Measurements from ENCODE around the gene ELN.
"Not testable (repeated sequence)": the region's sequence is repeated elsewhere in the genome, so short reads cannot be mapped to it uniquely, and the experiment has no call there.

The ELN gene

GRCh38 chr7:74000489-74001149, 27.4 kb upstream of the ELN start:
- no peak for DNase-seq (ENCODE audit: low spot score)

DNA sequence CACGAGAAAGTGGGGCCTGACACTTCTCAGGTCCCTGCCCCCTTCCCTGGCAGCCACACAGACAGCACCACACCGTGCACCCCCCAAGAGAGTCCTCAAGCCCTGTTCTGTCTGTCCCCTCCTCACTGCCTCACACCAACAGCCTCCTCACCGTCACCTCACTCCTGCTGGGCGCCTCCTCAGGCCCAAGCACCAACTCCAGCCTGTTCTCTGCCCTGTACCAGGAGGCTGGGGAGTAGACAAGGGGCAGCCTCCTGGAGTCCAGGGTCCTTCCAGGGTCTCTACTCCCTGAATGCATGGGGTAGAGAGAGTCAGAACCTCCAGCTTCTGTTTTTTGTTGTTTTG, 26.9 kb upstream of the ELN start:
- DNase-seq (ENCODE audit: low spot score) = no peak

- no peak for DNase-seq (ENCODE audit: low spot score)
Measured at GRCh38 chr7:74002474-74003017, 25.4 kb upstream of the ELN start.

GRCh38 chr7:74003621-74004020, 24.4 kb upstream of the ELN start:
- no peak for DNase-seq (ENCODE audit: low spot score)

GRCh38 chr7:74006032-74006431, 21.9 kb upstream of the ELN start:
- DNase-seq (ENCODE audit: low spot score) = no peak

DNA sequence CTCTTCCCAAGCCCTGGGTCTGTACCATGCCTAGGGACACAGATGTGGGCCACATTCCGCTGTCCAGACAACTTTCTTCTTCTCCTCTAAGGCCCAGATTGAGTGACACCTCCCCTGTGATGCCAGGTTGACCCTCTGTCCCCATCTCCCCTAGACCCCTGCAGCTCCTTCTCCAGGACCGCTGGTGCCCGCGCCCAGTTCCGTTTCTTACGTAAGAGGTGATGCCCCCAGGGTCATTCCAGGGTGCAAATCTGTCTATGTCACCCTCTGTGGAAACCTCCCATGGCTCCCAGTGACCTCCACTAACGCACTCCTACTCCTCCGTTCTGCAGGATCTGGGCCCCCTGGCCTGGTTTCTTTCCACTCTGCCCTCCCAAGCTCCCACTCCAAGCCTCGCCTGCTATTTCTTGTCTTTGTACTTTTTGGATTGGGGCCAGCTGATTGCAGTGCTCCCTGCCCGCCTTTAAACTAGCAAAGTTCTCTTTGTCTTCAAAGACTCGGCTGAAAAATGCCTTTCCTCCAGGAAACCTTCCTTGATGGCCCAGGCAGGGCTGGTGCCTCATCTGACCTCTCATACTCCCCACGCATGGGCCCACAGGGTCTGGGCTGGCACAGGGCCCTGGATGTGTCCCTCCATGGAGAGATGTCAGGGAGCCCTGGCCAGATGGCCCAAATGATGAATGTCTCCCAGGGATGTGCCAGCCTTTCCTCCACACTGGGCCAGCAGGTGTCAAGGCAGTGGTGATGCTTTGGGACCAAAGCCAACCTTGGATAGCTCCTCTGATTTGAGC, 21.3 kb upstream of the ELN start:
- no peak for DNase-seq (ENCODE audit: low spot score)

DNA sequence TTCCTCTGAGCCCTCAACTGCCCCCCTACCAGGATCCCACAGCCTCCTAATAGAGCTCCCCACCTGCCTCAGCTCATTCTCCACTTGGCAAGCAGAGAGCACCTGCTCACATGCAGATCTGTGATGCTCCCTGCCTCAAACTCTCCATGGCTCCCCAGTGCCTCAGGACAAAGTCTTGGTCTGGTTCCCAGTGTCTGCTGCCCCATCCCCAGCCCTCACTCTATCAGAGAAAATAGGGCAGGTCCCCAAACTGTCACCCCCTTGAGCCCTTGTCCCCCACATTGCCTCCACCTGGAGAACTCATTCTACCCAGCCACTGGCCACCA, 20.8 kb upstream of the ELN start:
- DNase-seq (ENCODE audit: low spot score) = no peak

GRCh38 chr7:74008687-74009086, 19.3 kb upstream of the ELN start:
- no peak for DNase-seq (ENCODE audit: low spot score)

- no peak for DNase-seq (ENCODE audit: low spot score)
Measured at GRCh38 chr7:74009719-74010118, 18.3 kb upstream of the ELN start.

- DNase-seq (ENCODE audit: low spot score) = no peak
Measured at GRCh38 chr7:74010407-74010806, 17.6 kb upstream of the ELN start.

GRCh38 chr7:74011421-74011820, 16.6 kb upstream of the ELN start:
- not testable (repeated sequence) for DNase-seq (ENCODE audit: low spot score)

GRCh38 chr7:74012842-74013249, 15.1 kb upstream of the ELN start:
- no peak for DNase-seq (ENCODE audit: low spot score)

DNA sequence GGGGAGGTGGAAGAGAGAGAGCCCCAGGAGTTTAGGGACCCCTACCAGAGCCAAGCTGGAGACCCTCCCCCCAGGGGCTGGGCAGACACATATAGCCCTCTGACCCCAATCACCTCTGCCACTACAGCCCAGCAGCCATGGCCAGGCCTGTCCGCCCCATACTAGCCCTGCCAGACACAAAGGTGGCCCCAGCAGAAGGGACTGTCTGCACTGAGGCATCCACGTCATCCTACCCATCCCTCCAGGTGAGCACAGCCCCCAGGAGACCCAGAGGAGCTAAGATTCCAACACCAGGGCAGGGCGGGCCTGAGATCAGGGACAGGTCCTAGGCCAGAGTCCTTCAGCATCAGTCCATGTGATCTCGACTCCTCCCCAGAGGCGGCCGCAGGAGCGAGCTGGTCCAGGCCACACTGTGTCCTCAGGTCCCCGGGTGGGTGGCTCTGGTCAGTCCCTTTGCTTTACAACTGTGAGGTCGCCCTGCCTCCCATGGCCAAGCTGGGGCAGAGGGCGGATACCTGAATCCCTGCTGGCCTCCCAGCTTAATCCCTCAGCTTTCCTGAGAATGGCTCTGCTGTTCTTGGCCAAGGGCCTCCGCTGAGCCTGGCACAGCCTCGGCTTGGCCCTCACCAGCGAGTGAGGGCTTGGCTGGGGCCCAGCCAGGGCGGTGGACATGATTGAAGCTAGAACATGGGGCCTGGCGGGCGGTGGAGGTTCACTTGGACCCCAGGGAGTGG, 14.3 kb upstream of the ELN start:
- DNase-seq (ENCODE audit: low spot score) = peak; percentile 85

GRCh38 chr7:74014931-74015330, 13.0 kb upstream of the ELN start:
- no peak for DNase-seq (ENCODE audit: low spot score)

- no peak for DNase-seq (ENCODE audit: low spot score)
Measured at GRCh38 chr7:74015670-74016069, 12.3 kb upstream of the ELN start.

GRCh38 chr7:74017125-74017524, 10.8 kb upstream of the ELN start:
- DNase-seq (ENCODE audit: low spot score) = no peak

GRCh38 chr7:74018246-74018895, 9.6 kb upstream of the ELN start:
- no peak for DNase-seq (ENCODE audit: low spot score)

GRCh38 chr7:74019149-74019548, 8.8 kb upstream of the ELN start:
- DNase-seq (ENCODE audit: low spot score) = no peak

- DNase-seq (ENCODE audit: low spot score) = no peak
Measured at GRCh38 chr7:74020390-74020789, 7.6 kb upstream of the ELN start.

DNA sequence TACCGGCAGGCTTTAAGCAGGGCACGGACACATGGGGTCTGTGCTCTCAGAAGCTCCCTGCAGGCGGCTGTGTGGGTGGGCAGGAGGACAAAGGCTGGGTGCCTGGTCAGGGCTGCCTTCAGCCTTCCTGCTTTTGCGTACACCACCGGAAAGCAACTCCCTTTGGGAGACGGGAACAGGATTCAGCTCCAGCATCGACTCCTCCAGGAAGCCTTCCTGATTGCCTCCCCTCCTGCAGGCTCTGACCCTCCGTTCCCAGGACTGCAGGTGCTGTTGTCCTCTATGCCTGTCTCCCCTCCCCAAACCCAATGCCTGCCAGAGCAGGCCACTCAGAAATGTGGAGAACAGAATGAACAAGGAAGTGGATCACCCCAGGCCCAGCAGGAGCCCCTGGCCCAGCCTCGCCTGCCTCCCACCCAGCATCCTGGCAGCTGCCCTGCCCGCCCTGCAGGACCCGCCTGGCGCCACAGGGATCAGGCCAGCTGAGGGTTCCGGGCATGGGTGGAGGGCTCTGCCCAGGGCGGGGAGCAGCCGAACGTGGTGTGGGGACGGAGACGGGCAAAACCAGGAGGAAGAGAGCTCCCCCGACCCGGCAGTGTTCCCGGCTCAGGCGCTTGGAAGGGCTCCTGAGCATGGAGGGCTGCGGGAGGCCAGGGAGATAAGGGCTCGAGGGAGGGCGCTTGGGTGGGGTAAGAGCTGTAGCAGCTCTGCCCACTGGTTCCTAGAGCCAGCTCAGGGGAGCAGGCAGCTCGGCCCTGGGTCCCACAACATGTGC, 6.2 kb upstream of the ELN start:
- DNase-seq (ENCODE audit: low spot score) = no peak

DNA sequence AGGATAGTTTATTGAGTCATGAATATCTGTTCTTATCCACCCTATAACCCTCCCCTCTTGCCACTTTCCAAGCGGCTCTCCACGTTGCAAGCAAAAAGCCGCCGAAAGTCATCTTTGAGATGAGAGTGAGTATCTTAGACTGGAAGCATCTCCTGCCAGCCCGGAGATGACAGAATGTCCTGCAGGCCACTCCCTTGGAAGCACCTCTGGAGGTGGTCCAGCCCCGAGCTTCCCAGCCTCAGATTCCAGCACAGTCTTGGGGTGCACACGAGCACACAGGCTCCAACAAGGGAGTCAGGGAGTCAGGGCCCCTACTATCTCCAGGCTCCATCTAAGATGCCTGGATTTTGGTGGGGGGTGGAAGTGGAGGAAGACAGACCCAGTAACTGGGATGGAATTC, 5.5 kb upstream of the ELN start:
- no peak for DNase-seq (ENCODE audit: low spot score)

GRCh38 chr7:74023092-74023536, 4.9 kb upstream of the ELN start:
- no peak for DNase-seq (ENCODE audit: low spot score)
